RCC 7860 (cell line): ENCODE results near the gene CFAP157.
A peak's percentile ranks its signal among the peaks of the same experiment; 100 is the strongest.

Experiments used
- DNase-seq: peaks from one replicate; pipeline ENCODE4 v3.0.0-alpha.2; 2015; ENCODE audit warnings: low spot score
- FAIRE-seq: peaks from 2 replicates; lab custom pipeline; 2012; peaks lifted over from hg19 to GRCh38; lab: Jason Lieb, UNC

Gene CFAP157

GRCh38 chr9:127714951-127715469 is 8.2 kb downstream of the CFAP157 start:
- DNase-seq (no peak), FAIRE-seq (no peak)

- FAIRE-seq (peak; percentile 84), DNase-seq (peak; percentile 86)
These were observed 8.9 kb downstream of the CFAP157 start, which contains the start of the genes PTRH1 and TTC16 for GRCh38 chr9:127715470-127716337. PTRH1 (minus strand) TSS chr9:127715663; CDS start chr9:127715639, 24 bp downstream. TTC16 (plus strand) TSS chr9:127716079; CDS start chr9:127716146, 67 bp downstream.

- FAIRE-seq (no peak), DNase-seq (no peak)
These were observed 9.6 kb downstream of the CFAP157 start for GRCh38 chr9:127716412-127716811.

- no peak for FAIRE-seq
- no peak for DNase-seq
These were observed 11.0 kb downstream of the CFAP157 start for GRCh38 chr9:127717766-127718165.

GRCh38 chr9:127720031-127720864 is 13.5 kb downstream of the CFAP157 start:
- DNase-seq (peak; percentile 16), FAIRE-seq (no peak)

- DNase-seq (no peak), FAIRE-seq (no peak)
These were observed 14.1 kb downstream of the CFAP157 start for GRCh38 chr9:127720865-127721227.

GRCh38 chr9:127721391-127721821 is 14.6 kb downstream of the CFAP157 start:
- FAIRE-seq = no peak
- no peak for DNase-seq

GRCh38 chr9:127722055-127722745 is 15.4 kb downstream of the CFAP157 start:
- FAIRE-seq (no peak), DNase-seq (no peak)

GRCh38 chr9:127723013-127723412 is 16.2 kb downstream of the CFAP157 start:
- no peak for DNase-seq
- no peak for FAIRE-seq

- FAIRE-seq (peak; percentile 25), DNase-seq (peak; percentile 48)
These were observed 16.7 kb downstream of the CFAP157 start for GRCh38 chr9:127723444-127723843.

GRCh38 chr9:127724012-127724411 is 17.2 kb downstream of the CFAP157 start:
- FAIRE-seq = no peak

GRCh38 chr9:127726871-127727270 is 20.1 kb downstream of the CFAP157 start:
- FAIRE-seq (no peak), DNase-seq (no peak)

More at GRCh38 chr9:127724012-127724411, 17.2 kb downstream of the CFAP157 start:
- DNase-seq = no peak

GRCh38 chr9:127728808-127729207 is 22.0 kb downstream of the CFAP157 start:
- DNase-seq (no peak), FAIRE-seq (no peak)

- no peak for FAIRE-seq
- DNase-seq = no peak
These were observed 22.9 kb downstream of the CFAP157 start for GRCh38 chr9:127729522-127730256.

- FAIRE-seq = no peak
These were observed 23.5 kb downstream of the CFAP157 start for GRCh38 chr9:127730262-127730661.

GRCh38 chr9:127730799-127731410 is 24.1 kb downstream of the CFAP157 start:
- no peak for FAIRE-seq
- no peak for DNase-seq

More at GRCh38 chr9:127730262-127730661, 23.5 kb downstream of the CFAP157 start:
- DNase-seq = no peak

- no peak for FAIRE-seq
These were observed 25.1 kb downstream of the CFAP157 start for GRCh38 chr9:127731938-127732337.

GRCh38 chr9:127732444-127732843 is 25.7 kb downstream of the CFAP157 start:
- FAIRE-seq (no peak), DNase-seq (no peak)

More at GRCh38 chr9:127731938-127732337, 25.1 kb downstream of the CFAP157 start:
- DNase-seq = no peak

GRCh38 chr9:127733614-127734013 is 26.8 kb downstream of the CFAP157 start:
- FAIRE-seq (no peak), DNase-seq (no peak)
